Parathyroid adenoma (tissue), 2 donors: ENCODE measurements around the gene CACNA1D.

Experiments
- H2AFZ ChIP-seq: fragments of 300-600 bp; sonication (generic); one replicate; pipeline ENCODE4 v1.7.0; 2017; ENCODE audit warnings: antibody characterized with exemption, mild to moderate bottlenecking
- H3K27ac ChIP-seq: fragments of 300-600 bp; sonication (generic); one replicate; pipeline ENCODE4 v1.7.0; 2017
- H3K27me3 ChIP-seq: fragments of 300-600 bp; sonication (generic); one replicate; pipeline ENCODE4 v1.7.0; 2017; ENCODE audit warnings: low read length; ENCODE audit not compliant: control insufficient read depth, insufficient read depth
- H3K36me3 ChIP-seq: fragments of 300-600 bp; sonication (generic); one replicate; pipeline ENCODE4 v1.7.0; 2017; ENCODE audit warnings: low read length; ENCODE audit not compliant: control insufficient read depth, insufficient read depth
- H3K4me1 ChIP-seq: fragments of 300-600 bp; sonication (generic); one replicate; pipeline ENCODE4 v1.7.0; 2017; ENCODE audit warnings: control low read depth
- H3K4me2 ChIP-seq: fragments of 300-600 bp; sonication (generic); one replicate; pipeline ENCODE4 v1.7.0; 2017; ENCODE audit warnings: low read length
- H3K4me3 ChIP-seq: fragments of 300-600 bp; sonication (generic); one replicate; pipeline ENCODE4 v1.7.0; 2017; ENCODE audit warnings: low read depth, low read length
- H3K79me2 ChIP-seq: fragments of 300-600 bp; sonication (generic); one replicate; pipeline ENCODE4 v1.7.0; 2017; ENCODE audit warnings: control low read depth
- H3K9ac ChIP-seq: fragments of 300-600 bp; sonication (generic); one replicate; pipeline ENCODE4 v1.7.0; 2017; ENCODE audit warnings: mild to moderate bottlenecking
- H3K9me3 ChIP-seq: fragments of 300-600 bp; sonication (generic); one replicate; pipeline ENCODE4 v1.7.0; 2017; ENCODE audit warnings: low read length; ENCODE audit not compliant: control insufficient read depth
- TF ChIP-seq, protein P1 (sequence below): fragments of 300-600 bp; sonication (generic); IDR thresholded peaks from one replicate; pipeline ENCODE4 v1.7.0; 2017; ENCODE audit warnings: antibody characterized with exemption, mild to moderate bottlenecking
- donor health status: primary hyperparathyroidism.

Gene CACNA1D

DNA sequence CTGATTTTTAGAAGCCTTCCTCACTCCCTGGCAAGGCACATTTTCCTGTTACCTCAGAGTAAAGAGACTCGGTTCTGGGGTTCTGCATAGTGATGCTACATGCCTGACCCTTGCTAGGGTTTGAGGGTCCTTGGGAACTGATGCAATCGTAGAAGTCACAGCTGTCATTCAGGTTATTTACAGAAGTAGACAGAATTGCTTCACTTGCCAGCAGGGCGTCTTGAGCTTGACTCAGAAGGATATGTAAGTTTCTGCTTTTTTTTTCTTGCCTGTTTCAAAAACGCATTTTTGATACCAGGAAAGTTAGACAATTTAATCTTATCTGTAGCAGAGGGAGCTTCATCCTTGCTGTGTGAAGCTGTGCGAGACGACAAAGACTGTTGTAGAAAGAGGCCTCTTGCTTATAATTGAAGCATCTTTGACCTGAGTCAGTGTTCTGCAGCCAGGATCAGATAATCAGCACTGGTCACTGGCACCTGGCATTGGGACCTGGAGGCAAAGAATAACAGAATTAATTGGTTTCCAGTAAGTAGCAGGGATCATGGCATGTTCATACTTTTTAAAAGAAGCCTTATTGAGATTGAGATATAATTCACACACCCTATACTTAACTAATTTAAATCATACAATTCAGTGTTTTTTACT is 24.8 kb downstream of the CACNA1D start:
- H2AFZ ChIP-seq, result peak overlapping the region; percentile 34
- no peaks in the 10 kb centered on the region for H3K36me3 ChIP-seq
- TF ChIP-seq, protein P1, sequence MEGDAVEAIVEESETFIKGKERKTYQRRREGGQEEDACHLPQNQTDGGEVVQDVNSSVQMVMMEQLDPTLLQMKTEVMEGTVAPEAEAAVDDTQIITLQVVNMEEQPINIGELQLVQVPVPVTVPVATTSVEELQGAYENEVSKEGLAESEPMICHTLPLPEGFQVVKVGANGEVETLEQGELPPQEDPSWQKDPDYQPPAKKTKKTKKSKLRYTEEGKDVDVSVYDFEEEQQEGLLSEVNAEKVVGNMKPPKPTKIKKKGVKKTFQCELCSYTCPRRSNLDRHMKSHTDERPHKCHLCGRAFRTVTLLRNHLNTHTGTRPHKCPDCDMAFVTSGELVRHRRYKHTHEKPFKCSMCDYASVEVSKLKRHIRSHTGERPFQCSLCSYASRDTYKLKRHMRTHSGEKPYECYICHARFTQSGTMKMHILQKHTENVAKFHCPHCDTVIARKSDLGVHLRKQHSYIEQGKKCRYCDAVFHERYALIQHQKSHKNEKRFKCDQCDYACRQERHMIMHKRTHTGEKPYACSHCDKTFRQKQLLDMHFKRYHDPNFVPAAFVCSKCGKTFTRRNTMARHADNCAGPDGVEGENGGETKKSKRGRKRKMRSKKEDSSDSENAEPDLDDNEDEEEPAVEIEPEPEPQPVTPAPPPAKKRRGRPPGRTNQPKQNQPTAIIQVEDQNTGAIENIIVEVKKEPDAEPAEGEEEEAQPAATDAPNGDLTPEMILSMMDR, result no peak
- H3K9me3 ChIP-seq, result no peaks in the 10 kb centered on the region
- H3K79me2 ChIP-seq, result no peaks in the 10 kb centered on the region
- no peaks in the 10 kb centered on the region for H3K27me3 ChIP-seq
- no peak overlapping the region for H3K4me3 ChIP-seq
- no peak overlapping the region for H3K9ac ChIP-seq
- H3K4me1 ChIP-seq, result peaks cover 18% of the 10 kb centered on the region
- H3K4me2 ChIP-seq, result no peak overlapping the region
- no peak overlapping the region for H3K27ac ChIP-seq

DNA sequence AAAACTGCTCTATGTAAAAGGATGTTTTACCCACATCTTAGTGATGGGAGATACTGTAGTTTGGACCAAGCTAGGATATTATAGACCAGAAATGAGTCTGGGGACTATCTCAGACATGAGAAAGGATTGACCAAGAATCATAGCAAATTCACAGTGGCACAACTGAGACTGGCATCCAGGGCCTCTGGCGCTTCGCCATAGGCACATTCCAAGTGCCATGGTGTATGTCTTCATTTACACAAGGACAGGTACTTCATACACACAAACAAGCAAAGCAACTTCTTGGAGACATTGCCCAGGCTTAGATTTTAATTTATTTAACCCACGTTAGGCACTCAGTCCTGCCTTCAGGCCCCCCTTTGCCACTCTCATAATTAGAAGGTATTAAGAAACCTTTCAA is 28.9 kb downstream of the CACNA1D start:
- no peaks in the 10 kb centered on the region for H3K9me3 ChIP-seq
- no peak overlapping the region for H3K27ac ChIP-seq
- no peak overlapping the region for H2AFZ ChIP-seq
- H3K4me2 ChIP-seq, result no peak overlapping the region
- H3K4me1 ChIP-seq, result peaks cover 25% of the 10 kb centered on the region
- H3K36me3 ChIP-seq, result no peaks in the 10 kb centered on the region
- H3K4me3 ChIP-seq, result no peak overlapping the region
- no peaks in the 10 kb centered on the region for H3K79me2 ChIP-seq
- H3K27me3 ChIP-seq, result no peaks in the 10 kb centered on the region
- TF ChIP-seq, protein P1, result no peak
- no peak overlapping the region for H3K9ac ChIP-seq

DNA sequence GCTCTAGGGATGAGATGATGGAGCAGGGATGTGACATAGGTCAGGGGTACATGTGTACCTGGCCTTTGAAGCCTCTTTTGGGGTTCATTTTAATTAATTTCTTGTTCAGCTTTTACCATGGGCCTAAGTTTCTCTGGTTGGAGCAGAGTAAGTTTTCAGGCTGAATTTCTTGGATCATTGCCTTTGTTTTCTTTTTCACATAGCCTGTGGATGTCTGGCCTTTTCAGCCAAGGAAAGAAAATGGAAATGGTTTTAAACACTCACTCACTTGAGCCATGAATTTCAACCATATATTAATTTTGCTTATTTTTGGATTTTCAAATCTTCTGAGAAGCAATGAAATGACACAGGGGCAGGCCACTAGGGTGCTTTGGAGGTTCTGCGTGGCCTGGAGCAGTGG is 30.2 kb downstream of the CACNA1D start:
- Histone ChIP-seq H3K36me3 (no peaks in the 10 kb centered on the region), H3K4me3 (no peak overlapping the region), H3K9ac (no peak overlapping the region), H3K27me3 (no peaks in the 10 kb centered on the region), H3K4me2 (no peak overlapping the region), H3K79me2 (no peaks in the 10 kb centered on the region), H3K4me1 (peaks cover 16% of the 10 kb centered on the region), H3K9me3 (no peaks in the 10 kb centered on the region), H2AFZ (peak overlapping the region; percentile 23), H3K27ac (no peak overlapping the region)
- TF ChIP-seq, protein P1, result no peak

DNA sequence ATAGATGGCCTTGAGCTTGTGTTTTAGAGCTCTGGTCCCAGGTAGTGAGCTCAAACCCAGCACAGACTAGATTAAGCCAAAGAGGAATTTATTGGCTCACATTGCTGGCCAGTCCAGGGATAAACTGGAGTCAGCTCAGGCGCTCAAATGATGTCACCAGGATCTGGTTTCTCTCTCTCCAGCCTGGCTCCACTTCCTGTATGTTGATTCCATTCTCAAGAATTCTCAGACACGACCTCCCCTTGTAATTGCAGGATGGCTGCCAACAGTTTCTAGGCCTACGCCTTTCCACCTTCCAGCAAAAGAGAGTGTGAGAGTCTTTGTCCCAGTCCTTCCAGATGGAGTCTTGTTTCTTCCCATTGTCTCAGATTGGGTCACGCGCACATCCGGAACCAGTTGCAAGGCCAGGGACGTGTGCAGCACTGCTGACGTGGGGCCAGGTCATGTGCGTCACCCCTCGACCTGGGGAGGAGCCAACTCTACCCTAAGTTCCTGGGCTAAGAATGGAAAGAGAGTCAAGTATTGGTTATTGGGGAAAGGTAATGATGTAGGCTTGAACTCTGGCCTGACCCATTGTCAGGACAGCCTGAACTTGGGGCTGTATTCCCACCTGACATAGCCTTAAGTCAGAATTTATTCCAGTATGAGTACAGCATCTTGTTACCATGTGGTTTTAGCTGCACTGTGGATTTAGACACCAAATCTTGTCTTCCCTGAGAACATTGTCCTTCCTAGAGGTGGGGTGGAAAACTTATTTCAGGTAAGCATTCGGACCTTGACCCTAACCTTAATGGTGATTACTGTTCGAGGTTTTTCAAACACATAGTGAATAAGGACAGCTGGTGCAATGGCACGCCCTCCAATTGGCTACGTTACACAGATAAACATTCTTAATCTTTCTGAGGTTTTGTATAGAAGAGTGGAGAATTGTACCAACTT is 31.6 kb downstream of the CACNA1D start:
- peaks cover 16% of the 10 kb centered on the region for H3K4me1 ChIP-seq
- no peak overlapping the region for H3K9ac ChIP-seq
- H2AFZ ChIP-seq, result no peak overlapping the region
- no peaks in the 10 kb centered on the region for H3K27me3 ChIP-seq
- H3K79me2 ChIP-seq, result no peaks in the 10 kb centered on the region
- no peaks in the 10 kb centered on the region for H3K9me3 ChIP-seq
- TF ChIP-seq, protein P1, result no peak
- H3K27ac ChIP-seq, result no peak overlapping the region
- no peaks in the 10 kb centered on the region for H3K36me3 ChIP-seq
- no peak overlapping the region for H3K4me2 ChIP-seq
- H3K4me3 ChIP-seq, result no peak overlapping the region
